ENCODE data around the gene VSTM2L.

GRCh38 chr20:37941992-37942391 lies 39.1 kb downstream of the VSTM2L start:
- TF ChIP-seq POLR2AphosphoS5 (IDR thresholded peaks at IDR 0.05; ENCODE audit: insufficient read depth, low read depth, low read length) (no peak), CTCF (IDR thresholded peaks at IDR 0.05; ENCODE audit: extremely low read depth in 1 of 2, insufficient read depth in 1 of 2, low read depth in 1 of 2, low read length in 2 of 2) (no peak), POLR2A (IDR thresholded peaks at IDR 0.05; ENCODE audit: low read depth, low read length) (no peak), EZH2 (IDR thresholded peaks at IDR 0.05; ENCODE audit: borderline replicate concordance, low read depth, low read length, severe bottlenecking) (no peak), MYC (IDR thresholded peaks at IDR 0.05; ENCODE audit: low read depth, low read length) (no peak), FOS (IDR thresholded peaks at IDR 0.05; ENCODE audit: borderline replicate concordance, insufficient read depth, low read length) (no peak), JUN (IDR thresholded peaks at IDR 0.05; ENCODE audit: borderline replicate concordance, insufficient read depth, insufficient read length, low read depth) (no peak), GATA2 (IDR thresholded peaks at IDR 0.05; ENCODE audit: insufficient read depth, insufficient read length, low read depth, low read length) (no peak)
- TF ChIP-seq, protein P1, sequence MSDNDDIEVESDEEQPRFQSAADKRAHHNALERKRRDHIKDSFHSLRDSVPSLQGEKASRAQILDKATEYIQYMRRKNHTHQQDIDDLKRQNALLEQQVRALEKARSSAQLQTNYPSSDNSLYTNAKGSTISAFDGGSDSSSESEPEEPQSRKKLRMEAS (IDR thresholded peaks at IDR 0.05; ENCODE audit: insufficient read depth, insufficient read length), result no peak
